ENCODE measurements around the gene FOXO6.

- TF ChIP-seq EZH2 (IDR thresholded peaks at IDR 0.05; ENCODE audit: low read length, missing control alignments) (no peak), CTCF (conservative IDR thresholded peaks at IDR 0.05 in 1 of 2, IDR thresholded peaks at IDR 0.05 in 1 of 2; ENCODE audit: low read depth in 1 of 2, low read length in 2 of 2) (no peak)
Observed at GRCh38 chr1:41341365-41341683, 19.9 kb upstream of the FOXO6 start.

All from fibroblast of lung (primary cell).